Activated naive CD8-positive, alpha-beta T cell treated with anti-CD3 and anti-CD28 coated beads, Interleukin-2, amount 50 U/mL, for 24 hours (primary cell): ENCODE results near the gene PLA2G2D.

Experiments used
- ATAC-seq: fragments of 150-1000 bp; cut with Tn5 transposase; one replicate; pipeline ENCODE4 v1.10.0; 2021
- DNase-seq: peaks from one replicate; pipeline ENCODE4 v3.0.0; 2021
- H3K27ac Mint-ChIP-seq: one replicate; pipeline ENCODE4 v1.8.0; 2021; ENCODE audit warnings: mild to moderate bottlenecking, mixed read lengths
- H3K27me3 Mint-ChIP-seq: one replicate; pipeline ENCODE4 v1.8.0; 2021; ENCODE audit warnings: mixed read lengths
- H3K36me3 Mint-ChIP-seq: one replicate; pipeline ENCODE4 v1.8.0; 2021; ENCODE audit warnings: low read depth, mixed read lengths
- H3K4me1 Mint-ChIP-seq: one replicate; pipeline ENCODE4 v1.8.0; 2021; ENCODE audit warnings: mixed read lengths
- H3K4me3 Mint-ChIP-seq: one replicate; pipeline ENCODE4 v1.8.0; 2021; ENCODE audit warnings: mild to moderate bottlenecking, moderate library complexity, mixed read lengths
- H3K9me3 Mint-ChIP-seq: one replicate; pipeline ENCODE4 v1.8.0; 2021; ENCODE audit warnings: mixed read lengths

Gene PLA2G2D

DNA sequence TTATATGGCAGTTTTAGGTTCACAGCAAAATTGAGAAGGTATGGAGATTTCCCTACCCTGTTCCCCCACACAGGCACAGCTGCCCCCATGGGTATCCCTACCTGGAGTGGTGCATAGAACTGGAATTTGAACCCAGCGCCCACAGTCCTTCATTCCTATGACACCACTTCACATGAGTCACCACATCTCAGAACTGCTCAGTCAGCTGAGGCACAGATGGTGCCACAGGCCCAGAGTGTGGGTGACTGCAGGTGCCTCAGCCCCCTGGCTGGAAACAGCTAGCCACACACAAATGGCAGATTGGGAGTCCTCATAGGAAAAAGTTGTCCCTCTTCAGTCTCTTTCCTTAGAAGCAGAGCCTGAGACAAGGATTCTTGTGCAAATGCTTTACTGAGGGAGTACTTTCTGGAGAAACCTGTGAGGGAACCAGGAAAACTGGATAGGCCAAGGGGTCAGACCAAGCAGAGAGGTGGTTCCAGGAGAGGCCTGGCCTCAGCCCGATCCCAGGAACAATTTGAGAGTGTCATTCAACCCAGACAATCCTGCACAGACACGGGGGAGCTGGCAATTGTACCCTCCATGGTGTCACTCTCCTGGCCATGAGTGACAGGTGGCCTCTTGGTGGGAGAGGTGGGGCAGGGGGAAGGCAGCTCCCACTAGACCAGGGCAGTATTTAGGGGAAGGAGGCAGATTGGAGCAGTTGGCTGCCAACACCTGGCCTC is 6.9 kb downstream of the PLA2G2D start:
- H3K4me3 Mint-ChIP-seq = no peak overlapping the region
- no peak for DNase-seq
- H3K9me3 Mint-ChIP-seq = no peaks in the 10 kb centered on the region
- no peak overlapping the region for H3K27ac Mint-ChIP-seq
- H3K36me3 Mint-ChIP-seq = no peaks in the 10 kb centered on the region
- peaks cover 13% of the 10 kb centered on the region for H3K27me3 Mint-ChIP-seq
- ATAC-seq = no peak
- H3K4me1 Mint-ChIP-seq = peaks cover 2% of the 10 kb centered on the region

DNA sequence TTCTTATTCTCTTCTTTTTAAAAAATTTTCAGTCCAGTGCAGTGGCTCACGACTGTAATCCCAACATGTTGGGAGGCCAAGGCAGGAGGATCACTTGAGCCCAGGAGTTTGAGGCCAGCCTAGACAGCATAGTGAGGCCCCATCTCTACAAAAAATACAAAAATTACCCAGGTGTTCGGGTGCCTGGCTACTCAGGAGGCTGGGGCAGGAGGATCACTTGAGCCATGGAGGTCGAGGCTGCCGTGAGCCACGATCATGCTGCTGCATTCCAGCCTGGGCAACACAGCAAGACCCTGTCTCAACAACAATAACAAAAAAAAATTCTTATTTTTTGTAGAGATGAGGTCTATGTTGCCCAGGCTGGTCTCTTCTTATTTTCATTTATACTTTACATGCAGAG is 7.9 kb downstream of the PLA2G2D start:
- H3K4me3 Mint-ChIP-seq = no peak overlapping the region
- no peaks in the 10 kb centered on the region for H3K9me3 Mint-ChIP-seq
- DNase-seq (no peak), ATAC-seq (no peak)
- no peaks in the 10 kb centered on the region for H3K4me1 Mint-ChIP-seq
- H3K36me3 Mint-ChIP-seq = no peaks in the 10 kb centered on the region
- H3K27me3 Mint-ChIP-seq = peaks cover 11% of the 10 kb centered on the region
- no peak overlapping the region for H3K27ac Mint-ChIP-seq

DNA sequence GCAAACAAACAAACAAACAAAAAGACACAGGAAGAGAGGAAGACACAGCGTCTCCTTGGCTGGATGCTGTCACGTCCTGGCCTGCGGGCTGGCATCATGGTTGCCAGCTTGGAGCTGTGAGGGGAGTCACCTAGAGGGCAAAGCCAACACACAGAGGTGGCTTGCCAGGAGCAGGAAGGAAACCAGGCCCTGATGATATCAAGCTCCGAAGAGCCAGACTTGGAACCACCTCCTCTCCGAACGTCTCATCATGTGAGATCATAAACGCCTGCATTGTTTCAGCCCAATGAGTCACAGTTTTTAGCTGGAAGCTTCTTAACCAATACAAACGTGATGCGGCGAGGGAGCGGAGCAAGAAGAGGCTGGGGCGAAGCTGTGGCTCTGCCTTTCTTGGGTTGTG is 8.7 kb downstream of the PLA2G2D start:
- Mint-ChIP-seq H3K27ac (no peak overlapping the region), H3K36me3 (no peaks in the 10 kb centered on the region), H3K27me3 (peaks cover 14% of the 10 kb centered on the region), H3K9me3 (no peaks in the 10 kb centered on the region), H3K4me3 (no peak overlapping the region), H3K4me1 (no peaks in the 10 kb centered on the region)
- no peak for ATAC-seq
- no peak for DNase-seq

DNA sequence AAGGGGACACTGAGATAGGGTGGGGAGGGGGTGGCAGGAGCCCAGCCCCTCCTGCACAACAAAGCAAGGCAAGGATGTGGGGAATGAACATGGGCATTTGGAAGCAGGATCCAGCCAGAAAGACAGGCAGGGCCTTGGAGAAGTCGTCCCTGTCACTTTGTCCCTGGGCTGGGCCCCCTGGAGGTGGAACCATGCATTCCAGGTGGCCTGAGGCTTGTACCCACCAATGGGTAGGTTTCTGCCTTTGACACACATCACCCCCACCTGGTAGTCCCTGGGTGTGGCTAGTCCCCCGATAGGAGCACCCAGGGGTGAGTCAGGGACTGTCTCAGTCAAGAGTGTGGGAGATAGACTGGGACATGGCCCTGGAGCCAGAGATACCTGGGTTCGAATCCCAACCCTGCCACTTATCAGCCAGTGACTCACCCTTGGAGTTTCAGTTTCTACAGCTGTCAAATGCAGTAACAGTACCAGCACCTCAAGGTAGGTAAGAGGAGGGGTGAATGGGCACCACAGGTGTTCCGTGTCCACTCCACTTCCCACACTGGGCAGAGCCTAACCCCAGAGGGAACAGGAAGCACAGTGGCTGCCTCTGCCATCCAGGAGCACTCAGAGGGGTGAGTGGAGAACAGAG is 10.0 kb downstream of the PLA2G2D start:
- peaks cover 13% of the 10 kb centered on the region for H3K27me3 Mint-ChIP-seq
- H3K4me3 Mint-ChIP-seq = no peak overlapping the region
- ATAC-seq (peak; percentile 20), DNase-seq (no peak)
- H3K4me1 Mint-ChIP-seq = no peaks in the 10 kb centered on the region
- H3K9me3 Mint-ChIP-seq = no peaks in the 10 kb centered on the region
- H3K27ac Mint-ChIP-seq = no peak overlapping the region
- H3K36me3 Mint-ChIP-seq = no peaks in the 10 kb centered on the region

DNA sequence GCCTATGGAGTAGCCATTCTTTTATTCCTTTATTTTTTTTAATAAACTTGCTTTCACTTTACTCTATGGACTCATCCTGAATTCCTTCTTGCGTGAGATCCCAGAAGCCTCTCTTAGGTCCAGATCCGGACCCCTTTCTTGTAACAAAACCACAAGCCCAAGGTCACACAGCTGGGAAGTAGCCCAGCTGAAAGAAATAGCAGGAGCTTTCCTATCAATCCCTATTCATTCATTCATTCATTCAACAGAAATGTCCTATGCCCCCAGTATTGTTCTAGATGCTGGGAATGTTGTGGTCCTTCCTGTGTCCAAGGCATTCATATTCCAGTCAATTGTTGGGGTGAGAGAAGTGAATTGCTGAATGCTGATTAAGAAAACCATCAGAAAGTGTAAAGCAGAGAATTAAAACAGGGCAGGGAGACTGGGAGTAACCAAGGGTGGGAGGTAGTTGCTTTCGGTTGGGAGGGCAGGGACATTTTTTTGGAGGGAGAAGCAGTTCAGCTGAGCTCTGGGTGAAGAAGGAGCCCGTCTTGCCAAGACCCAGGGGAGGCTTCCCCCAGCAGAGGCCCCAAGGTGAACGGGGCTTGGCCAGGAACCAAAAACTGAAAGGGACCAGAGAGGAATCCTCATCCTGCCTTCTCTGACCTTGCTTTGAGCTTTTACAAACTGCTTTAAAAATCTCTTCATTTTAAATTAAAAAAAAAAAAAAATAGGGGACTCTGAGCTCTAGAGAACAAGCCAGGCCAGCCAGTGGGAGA is 10.8 kb downstream of the PLA2G2D start:
- H3K27ac Mint-ChIP-seq = no peak overlapping the region
- no peaks in the 10 kb centered on the region for H3K36me3 Mint-ChIP-seq
- H3K27me3 Mint-ChIP-seq = peaks cover 10% of the 10 kb centered on the region
- ATAC-seq (no peak), DNase-seq (no peak)
- no peaks in the 10 kb centered on the region for H3K4me1 Mint-ChIP-seq
- H3K4me3 Mint-ChIP-seq = no peak overlapping the region
- H3K9me3 Mint-ChIP-seq = no peaks in the 10 kb centered on the region

DNA sequence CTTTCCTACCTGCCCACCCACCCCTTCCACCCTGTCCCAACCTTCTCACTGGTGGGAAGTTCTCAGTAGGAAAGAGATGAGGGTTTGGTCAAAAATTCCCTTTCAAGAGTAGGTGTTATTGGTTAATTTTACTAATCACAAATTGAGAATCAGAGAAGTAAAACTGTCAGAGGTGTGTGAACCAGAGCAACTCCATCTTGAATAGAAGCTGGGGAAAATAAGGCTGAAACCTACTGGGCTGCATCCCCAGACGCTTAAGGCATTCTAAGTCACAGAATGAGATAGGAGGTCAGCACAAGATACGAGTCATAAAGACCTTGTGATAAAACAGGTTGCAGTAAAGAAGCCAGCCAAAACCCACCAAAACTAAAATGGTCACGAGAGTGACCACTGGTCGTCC is 11.5 kb downstream of the PLA2G2D start:
- no peak for ATAC-seq
- Mint-ChIP-seq H3K27me3 (peaks cover 8% of the 10 kb centered on the region), H3K4me1 (no peaks in the 10 kb centered on the region), H3K36me3 (no peaks in the 10 kb centered on the region), H3K9me3 (no peaks in the 10 kb centered on the region), H3K4me3 (no peak overlapping the region), H3K27ac (no peak overlapping the region)
- DNase-seq = no peak

DNA sequence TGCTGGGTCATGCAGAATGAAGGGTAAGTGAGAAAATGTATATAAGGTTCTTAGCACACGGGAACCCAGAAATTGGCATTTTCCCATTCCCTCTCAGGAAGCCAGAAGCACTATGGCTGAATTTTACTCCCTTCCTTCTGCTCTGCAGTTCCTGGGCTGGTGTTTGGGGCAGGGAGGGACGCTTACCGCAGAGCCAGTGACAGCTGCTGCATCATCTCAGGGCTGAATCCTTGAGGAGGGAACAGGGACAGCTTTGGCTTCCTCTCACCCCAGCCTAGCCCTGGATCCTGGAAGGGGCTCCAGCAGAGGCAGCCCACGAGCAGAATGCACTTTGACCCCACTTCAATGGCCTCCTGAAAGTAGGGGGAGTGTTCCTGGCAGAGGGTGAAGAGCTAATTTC is 12.0 kb downstream of the PLA2G2D start:
- Mint-ChIP-seq H3K4me3 (no peak overlapping the region), H3K4me1 (no peaks in the 10 kb centered on the region), H3K36me3 (no peaks in the 10 kb centered on the region), H3K27ac (no peak overlapping the region), H3K27me3 (peaks cover 8% of the 10 kb centered on the region), H3K9me3 (no peaks in the 10 kb centered on the region)
- DNase-seq (no peak), ATAC-seq (no peak)

DNA sequence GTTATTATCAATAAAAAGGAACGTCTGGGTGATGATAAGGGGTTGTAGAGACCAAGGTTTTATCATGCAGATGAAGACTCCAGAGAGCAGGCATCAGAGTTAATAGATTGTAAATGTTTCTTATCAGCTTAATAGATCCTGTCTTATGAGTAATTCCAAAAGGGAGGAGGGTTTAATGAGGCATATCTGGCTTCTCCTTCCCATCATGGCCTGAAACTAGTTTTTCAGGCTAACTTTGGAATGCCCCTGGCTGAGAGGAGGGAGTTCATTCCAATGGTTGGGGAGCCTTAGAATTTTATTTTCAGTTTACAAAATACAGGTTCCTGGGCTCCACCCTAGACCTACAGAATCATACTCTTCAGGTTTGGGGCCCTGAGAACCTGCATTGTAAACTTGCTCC is 13.5 kb downstream of the PLA2G2D start:
- Mint-ChIP-seq H3K27ac (no peak overlapping the region), H3K36me3 (no peaks in the 10 kb centered on the region), H3K27me3 (peaks cover 8% of the 10 kb centered on the region), H3K4me1 (peaks cover 3% of the 10 kb centered on the region), H3K4me3 (no peak overlapping the region), H3K9me3 (no peaks in the 10 kb centered on the region)
- DNase-seq = no peak
- ATAC-seq = no peak

DNA sequence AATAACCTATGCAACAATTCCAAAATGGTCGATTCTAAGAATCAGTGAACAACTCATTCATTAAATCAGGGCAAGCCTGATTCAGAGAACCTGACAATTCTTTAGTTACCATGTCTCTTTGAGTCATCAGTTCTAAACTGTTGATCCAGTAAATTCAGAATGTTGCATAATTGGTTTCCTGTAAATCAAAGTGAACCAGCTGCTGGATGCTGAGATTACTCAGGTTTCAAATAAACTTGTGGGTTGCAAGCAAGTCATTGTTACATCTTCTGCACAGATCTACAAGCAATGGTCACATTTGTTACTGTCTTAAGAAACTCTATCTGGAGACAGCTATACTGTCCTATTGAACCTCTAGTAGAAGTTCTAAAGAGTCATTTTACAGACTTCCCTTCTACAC is 16.5 kb downstream of the PLA2G2D start:
- ATAC-seq = no peak
- no peaks in the 10 kb centered on the region for H3K9me3 Mint-ChIP-seq
- no peak for DNase-seq
- no peak overlapping the region for H3K27ac Mint-ChIP-seq
- H3K4me3 Mint-ChIP-seq = no peak overlapping the region
- H3K27me3 Mint-ChIP-seq = peaks cover 4% of the 10 kb centered on the region
- H3K36me3 Mint-ChIP-seq = no peaks in the 10 kb centered on the region
- peaks cover 3% of the 10 kb centered on the region for H3K4me1 Mint-ChIP-seq

DNA sequence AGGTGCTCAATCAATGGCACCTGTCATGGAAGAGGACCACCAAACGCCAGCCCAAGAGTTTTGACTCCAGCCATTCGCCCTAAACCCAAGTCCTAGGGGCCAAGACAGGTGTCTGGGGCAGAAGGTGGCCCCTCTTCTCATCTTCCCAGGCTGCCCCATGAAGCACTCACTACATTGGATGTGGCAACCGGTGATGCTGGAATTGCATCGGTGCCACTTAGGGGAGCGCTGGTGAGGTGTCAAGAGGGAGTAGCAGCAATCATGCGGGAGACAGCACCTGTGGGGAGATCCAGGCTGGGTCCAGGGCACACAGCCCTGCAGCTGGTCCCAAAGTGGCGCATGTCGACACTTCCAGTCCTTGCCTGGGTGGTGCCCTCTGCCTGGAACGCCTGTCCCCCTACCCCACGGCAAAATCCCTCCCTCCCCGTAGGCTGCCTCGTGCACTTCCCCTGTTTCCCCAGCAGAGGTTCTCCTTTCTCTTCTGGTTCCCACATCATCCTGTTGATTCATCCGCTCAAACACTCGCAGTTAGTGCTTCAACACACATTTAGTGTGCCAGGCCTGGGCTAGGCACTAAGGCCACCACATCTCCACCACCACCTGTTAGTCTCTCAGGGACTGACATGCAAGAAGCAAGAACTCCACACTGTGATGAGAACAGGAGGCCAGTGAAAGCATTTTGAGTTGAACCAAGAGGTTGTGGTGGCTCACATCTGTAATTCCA is 18.5 kb downstream of the PLA2G2D start:
- no peaks in the 10 kb centered on the region for H3K9me3 Mint-ChIP-seq
- DNase-seq = peak; percentile 19

DNA sequence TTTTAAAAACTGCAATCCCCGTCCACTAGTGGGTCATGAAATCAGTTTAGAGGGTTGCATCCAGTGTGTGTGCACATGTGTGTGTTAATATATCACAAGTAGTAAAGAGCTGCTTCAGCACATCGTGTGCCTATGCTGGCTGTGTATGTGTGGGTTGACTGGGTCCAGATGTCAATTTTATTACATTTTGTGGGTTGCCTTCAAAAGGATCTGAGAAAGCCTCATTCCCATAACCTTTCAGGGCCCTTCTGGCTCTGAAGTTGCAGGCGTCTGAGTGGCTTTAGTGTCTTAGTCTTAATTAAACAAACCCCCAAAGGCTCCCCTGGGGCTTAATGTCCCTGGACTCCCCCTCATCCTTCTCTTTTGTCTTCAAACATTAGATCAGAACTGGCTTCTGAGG is 19.8 kb downstream of the PLA2G2D start:
- ATAC-seq (no peak), DNase-seq (no peak)
- no peak overlapping the region for H3K27ac Mint-ChIP-seq
- peaks cover 2% of the 10 kb centered on the region for H3K27me3 Mint-ChIP-seq
- peaks cover 3% of the 10 kb centered on the region for H3K4me1 Mint-ChIP-seq
- no peaks in the 10 kb centered on the region for H3K9me3 Mint-ChIP-seq
- H3K36me3 Mint-ChIP-seq = no peaks in the 10 kb centered on the region
- H3K4me3 Mint-ChIP-seq = no peak overlapping the region

More for the DNA sequence above, 18.5 kb downstream of the PLA2G2D start:
- no peak overlapping the region for H3K4me3 Mint-ChIP-seq
- peaks cover 2% of the 10 kb centered on the region for H3K27me3 Mint-ChIP-seq
- H3K36me3 Mint-ChIP-seq = no peaks in the 10 kb centered on the region
- peaks cover 3% of the 10 kb centered on the region for H3K4me1 Mint-ChIP-seq
- no peak overlapping the region for H3K27ac Mint-ChIP-seq
- ATAC-seq = peak; percentile 46

DNA sequence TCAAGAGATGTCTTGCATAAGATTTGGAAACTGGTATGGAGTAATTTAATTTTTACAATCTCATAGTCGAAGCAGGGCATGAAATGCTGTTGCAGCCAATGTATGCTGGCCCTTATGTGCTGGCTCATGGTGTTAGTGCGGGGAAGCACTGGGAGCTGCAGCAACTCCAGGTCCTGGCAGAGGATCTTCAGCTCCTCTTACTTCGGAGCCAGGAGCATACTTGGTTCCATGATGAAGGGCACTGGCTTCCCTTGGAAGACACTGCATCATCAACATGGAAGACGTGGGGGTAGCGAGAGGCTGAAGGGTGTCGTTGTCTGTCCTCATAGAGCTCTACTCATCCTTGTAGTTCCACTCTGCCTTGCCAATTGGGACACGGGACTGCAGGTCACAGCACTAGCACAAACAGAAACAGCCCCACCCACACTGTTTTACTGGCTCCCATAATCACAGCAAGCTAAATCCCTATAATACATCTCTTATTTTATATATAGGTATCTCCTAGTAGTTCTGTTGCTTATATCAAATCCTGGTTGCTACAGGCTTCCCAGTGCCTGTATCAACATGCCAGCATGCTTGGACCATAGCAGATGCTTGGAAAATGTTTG is 22.4 kb downstream of the PLA2G2D start:
- H3K4me1 Mint-ChIP-seq = peaks cover 3% of the 10 kb centered on the region
- ATAC-seq (no peak), DNase-seq (no peak)
- no peaks in the 10 kb centered on the region for H3K36me3 Mint-ChIP-seq
- H3K4me3 Mint-ChIP-seq = no peak overlapping the region
- H3K9me3 Mint-ChIP-seq = no peaks in the 10 kb centered on the region
- H3K27ac Mint-ChIP-seq = no peak overlapping the region
- H3K27me3 Mint-ChIP-seq = peaks cover 10% of the 10 kb centered on the region

DNA sequence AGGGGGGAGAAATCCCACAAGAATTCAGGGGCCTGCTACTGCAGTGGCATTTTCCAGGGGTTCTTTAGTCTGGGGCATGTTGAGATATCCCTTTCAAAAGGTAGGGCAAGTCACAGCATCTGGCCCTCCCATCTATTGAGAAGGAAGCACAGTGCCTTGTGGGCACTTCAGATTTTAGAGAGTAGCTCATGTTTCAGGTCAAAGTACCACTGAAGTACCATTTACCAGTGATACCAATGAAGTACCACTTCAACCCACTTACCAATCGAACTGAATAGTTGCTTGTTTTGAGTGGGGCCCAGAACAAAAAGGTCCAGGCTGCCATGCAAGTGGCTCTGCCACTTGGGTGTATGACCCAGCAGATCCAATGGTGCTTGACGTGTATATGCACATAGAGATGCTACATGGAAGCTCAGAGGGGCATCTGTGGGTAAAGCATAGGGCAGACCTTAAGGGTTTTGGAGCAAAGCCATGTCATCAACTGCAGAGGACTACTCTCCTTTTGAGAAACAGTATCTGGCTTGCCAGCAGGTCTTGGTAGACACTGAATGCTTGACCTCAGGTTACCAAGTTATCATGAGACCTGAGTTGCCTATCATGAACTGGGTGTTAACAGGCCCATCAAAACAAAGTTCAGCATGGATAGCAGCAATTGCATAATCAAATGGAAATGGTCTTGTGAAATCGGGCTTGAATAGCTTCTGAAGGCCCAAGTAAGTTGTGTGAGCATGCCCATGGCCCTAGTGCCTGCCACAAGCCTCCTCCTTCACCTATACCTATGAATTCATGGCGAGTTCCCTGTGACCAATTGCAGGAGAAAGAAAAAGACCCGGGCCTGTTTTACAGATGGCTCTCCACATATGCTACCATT is 23.5 kb downstream of the PLA2G2D start:
- H3K4me1 Mint-ChIP-seq = no peaks in the 10 kb centered on the region
- no peaks in the 10 kb centered on the region for H3K36me3 Mint-ChIP-seq
- H3K27ac Mint-ChIP-seq = no peak overlapping the region

More for the DNA sequence above, 23.5 kb downstream of the PLA2G2D start:
- Mint-ChIP-seq H3K27me3 (peaks cover 10% of the 10 kb centered on the region), H3K9me3 (no peaks in the 10 kb centered on the region), H3K4me3 (no peak overlapping the region)
- ATAC-seq (no peak), DNase-seq (no peak)
